Neural progenitor cell (in vitro differentiated cells): ENCODE measurements around the gene RPLP1.

Experiments used
- CTCF ChIP-seq: fragments of 200-600 bp; sonication (generic); IDR thresholded peaks from 2 replicates; pipeline ENCODE4 v1.5.1; 2017; ENCODE audit warnings: antibody characterized with exemption, mild to moderate bottlenecking
- EZH2 ChIP-seq: fragments of 200-600 bp; sonication (generic); IDR thresholded peaks from 2 replicates; pipeline ENCODE4 v1.6.1; 2017; ENCODE audit warnings: antibody characterized with exemption, mild to moderate bottlenecking, moderate library complexity
- EZH2phosphoT487 ChIP-seq: fragments of 200-600 bp; sonication (generic); IDR thresholded peaks from 2 replicates; pipeline ENCODE4 v1.6.1; 2017; ENCODE audit warnings: antibody characterized with exemption

DNA sequence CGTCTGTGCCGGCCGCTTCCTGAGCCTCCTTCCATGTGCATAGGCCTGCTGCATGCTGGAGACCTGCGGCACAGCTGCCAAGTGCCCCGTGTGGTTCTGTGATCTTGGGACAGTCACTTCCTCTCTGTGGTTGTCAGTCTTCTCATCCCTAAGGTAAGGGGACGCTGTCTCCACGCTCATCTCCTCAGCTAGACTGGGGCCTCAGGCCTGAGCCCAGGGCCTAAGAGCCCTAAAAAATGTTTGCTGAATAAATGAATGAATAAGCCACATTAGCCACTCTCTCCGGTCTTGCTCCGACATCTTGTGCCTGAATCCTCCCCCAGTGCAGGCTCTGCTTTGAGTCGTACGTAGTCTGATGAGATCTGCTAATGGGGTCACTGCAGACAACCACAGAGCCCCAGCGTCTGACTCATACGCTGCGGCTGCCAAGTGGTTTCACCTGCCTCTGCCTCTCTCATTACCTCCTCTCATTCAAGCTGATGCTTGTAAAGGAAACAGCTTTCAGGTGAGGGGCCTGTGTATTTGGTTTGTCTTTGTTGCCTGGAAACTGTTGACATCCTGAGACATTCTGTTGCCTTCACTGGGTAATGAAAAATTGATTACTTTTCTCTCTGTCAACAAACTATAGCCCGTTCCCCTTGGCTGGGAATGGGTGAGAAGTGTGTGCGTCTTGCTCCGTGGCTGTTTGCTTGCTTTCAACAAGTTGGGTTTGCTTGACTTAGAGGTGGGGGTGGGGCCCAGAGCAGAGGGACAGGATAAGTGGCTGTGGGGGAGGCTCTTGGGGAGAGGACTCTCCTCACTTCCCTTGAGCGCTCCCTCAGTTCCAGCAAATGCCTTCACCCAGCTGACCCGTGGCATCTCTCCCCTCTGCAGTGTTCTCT is 15.9 kb downstream of the RPLP1 start:
- no peak for TF ChIP-seq EZH2
- no peak for TF ChIP-seq CTCF
- TF ChIP-seq EZH2phosphoT487 = no peak
